ENCODE data around the gene ADCYAP1R1. TPM values are rescaled to one million over a fixed set of nuclear protein-coding genes. Genes with fewer than 3 reads are reported as not detected.
A peak's percentile ranks its signal among the peaks of the same experiment; 100 is the strongest.

The ADCYAP1R1 gene
- polyA plus RNA-seq, 3 donors = not detected

DNA sequence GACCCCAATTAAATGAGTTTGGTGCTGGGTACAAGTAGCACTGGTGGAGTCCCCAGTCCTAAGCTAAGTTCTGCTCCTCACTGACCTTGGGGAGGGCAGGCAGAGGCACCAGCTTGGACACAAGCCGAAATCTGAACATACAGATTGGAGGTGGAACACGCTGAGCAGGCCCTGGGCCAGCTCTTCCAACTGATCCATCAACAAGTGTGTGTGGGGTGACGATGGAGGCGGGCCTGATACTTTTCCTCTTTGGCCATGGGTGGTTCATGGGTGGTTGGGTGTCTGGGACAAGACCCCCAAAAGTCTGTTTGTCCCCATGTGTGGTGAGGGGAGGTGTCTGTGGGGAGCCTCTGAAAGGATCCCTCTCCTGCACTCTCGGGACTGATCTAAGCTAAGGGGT lies 1.9 kb downstream of the ADCYAP1R1 start:
- TF ChIP-seq CTCF (IDR thresholded peaks at IDR 0.05) = no peak
- H3K27me3 Mint-ChIP-seq (ENCODE audit: low read depth in 3 of 3) = peaks cover 49 to 67% (median 51%) of the 10 kb centered on the region in 3 donors

DNA sequence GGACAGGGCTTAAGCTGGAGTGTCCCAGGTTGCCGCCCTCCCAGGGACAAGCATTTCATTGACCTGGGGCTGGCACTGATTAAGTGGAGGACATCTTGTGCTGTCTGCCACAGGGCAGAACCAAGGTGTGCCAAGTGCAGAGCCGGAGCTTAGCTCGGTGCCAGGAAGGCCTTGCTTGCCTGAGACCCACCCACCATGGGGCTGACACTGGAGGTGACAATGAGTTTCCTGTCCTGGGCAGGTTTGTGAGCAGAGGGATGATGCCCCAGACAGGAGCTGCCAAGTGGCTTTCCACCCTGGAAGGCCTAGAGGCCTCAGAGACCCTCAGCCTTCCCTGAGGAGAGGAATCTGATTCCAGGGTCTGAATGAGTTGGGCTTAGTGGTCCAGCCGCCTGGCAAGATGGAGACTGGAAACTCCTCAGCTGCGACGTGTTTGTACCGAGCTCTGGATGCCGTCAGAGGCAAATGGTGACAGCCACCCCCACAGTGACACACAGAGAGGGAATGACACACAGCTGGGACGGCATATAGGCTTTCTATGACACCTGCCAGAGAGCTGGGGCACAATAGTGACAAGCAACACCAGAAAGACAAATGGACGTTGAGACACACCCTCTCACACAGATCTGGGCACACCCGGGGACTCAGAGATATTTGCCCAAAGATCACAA lies 2.6 kb downstream of the ADCYAP1R1 start:
- Mint-ChIP-seq H3K9me3 (peaks cover 0 to 7% (median 2%) of the 10 kb centered on the region in 7 donors), H3K36me3 (no peaks in the 10 kb centered on the region), H3K27ac (no peak overlapping the region), H3K4me3 (no peak overlapping the region), H3K4me1 (no peaks in the 10 kb centered on the region), H3K27me3 (ENCODE audit: low read depth in 3 of 3) (peaks cover 49 to 64% (median 49%) of the 10 kb centered on the region in 3 donors)
- Histone ChIP-seq H3K9ac (ENCODE audit: insufficient read depth, low read length, poor library complexity, severe bottlenecking) (no peak overlapping the region), H3K4me2 (replicated peaks; ENCODE audit: extremely low read depth, low read length, poor library complexity, severe bottlenecking) (no peak overlapping the region), H3K79me2 (ENCODE audit: insufficient read depth, low read length) (no peaks in the 10 kb centered on the region), H3K4me3 (replicated peaks in 1 of 3; ENCODE audit: low read depth in 2 of 3, low read length in 3 of 3) (no peak overlapping the region), H2AFZ (ENCODE audit: insufficient read depth, low read depth, low read length, poor library complexity, severe bottlenecking) (no peak overlapping the region), H4K20me1 (ENCODE audit: insufficient read depth, low read length) (no peaks in the 10 kb centered on the region), H3K27me3 (ENCODE audit: control insufficient read depth in 2 of 2, insufficient read depth in 2 of 2, low read length in 2 of 2) (peaks cover 20 to 44% of the 10 kb centered on the region in 2 donors), H3K4me1 (ENCODE audit: control insufficient read depth in 1 of 2, insufficient read depth in 2 of 2, low read length in 2 of 2) (no peaks in the 10 kb centered on the region), H3K9me3 (replicated peaks in 1 of 2; ENCODE audit: control insufficient read depth in 1 of 2, insufficient read depth in 1 of 2, low read length in 2 of 2) (no peaks in the 10 kb centered on the region), H3K27ac (ENCODE audit: low read depth in 1 of 2, low read length in 2 of 2) (no peak overlapping the region), H3K36me3 (replicated peaks in 1 of 2; ENCODE audit: control insufficient read depth in 1 of 2, insufficient read depth in 2 of 2, low read length in 2 of 2) (no peaks in the 10 kb centered on the region)
- DNase-seq = no peak
- WGBS (ENCODE audit: insufficient coverage) = 92% methylated on average over 9 of the region's 11 CpGs
- intact Hi-C loops (cut with micrococcal nuclease) = no loop called here
- no peak for TF ChIP-seq CTCF (IDR thresholded peaks at IDR 0.05)

More for the DNA sequence above, 1.9 kb downstream of the ADCYAP1R1 start:
- H3K9me3 Mint-ChIP-seq = peaks cover 0 to 7% (median 2%) of the 10 kb centered on the region in 7 donors
- no peak overlapping the region for H3K9ac ChIP-seq (ENCODE audit: insufficient read depth, low read length, poor library complexity, severe bottlenecking)
- H3K27ac Mint-ChIP-seq = no peak overlapping the region
- H3K4me2 ChIP-seq (replicated peaks; ENCODE audit: extremely low read depth, low read length, poor library complexity, severe bottlenecking) = no peak overlapping the region
- no peaks in the 10 kb centered on the region for H3K36me3 Mint-ChIP-seq
- no peaks in the 10 kb centered on the region for H3K4me1 Mint-ChIP-seq
- intact Hi-C loops (cut with micrococcal nuclease) = no loop called here
- H3K4me1 ChIP-seq (ENCODE audit: control insufficient read depth in 1 of 2, insufficient read depth in 2 of 2, low read length in 2 of 2) = no peaks in the 10 kb centered on the region
- no peaks in the 10 kb centered on the region for H3K9me3 ChIP-seq (replicated peaks in 1 of 2; ENCODE audit: control insufficient read depth in 1 of 2, insufficient read depth in 1 of 2, low read length in 2 of 2)
- peaks cover 20 to 46% of the 10 kb centered on the region in 2 donors for H3K27me3 ChIP-seq (ENCODE audit: control insufficient read depth in 2 of 2, insufficient read depth in 2 of 2, low read length in 2 of 2)
- WGBS (ENCODE audit: insufficient coverage) = 100% methylated on average over 5 of the region's 5 CpGs
- no peak overlapping the region for H2AFZ ChIP-seq (ENCODE audit: insufficient read depth, low read depth, low read length, poor library complexity, severe bottlenecking)
- H3K27ac ChIP-seq (ENCODE audit: low read depth in 1 of 2, low read length in 2 of 2) = no peak overlapping the region
- H3K79me2 ChIP-seq (ENCODE audit: insufficient read depth, low read length) = no peaks in the 10 kb centered on the region
- no peaks in the 10 kb centered on the region for H3K36me3 ChIP-seq (replicated peaks in 1 of 2; ENCODE audit: control insufficient read depth in 1 of 2, insufficient read depth in 2 of 2, low read length in 2 of 2)
- H3K4me3 ChIP-seq (replicated peaks in 1 of 3; ENCODE audit: low read depth in 2 of 3, low read length in 3 of 3) = no peak overlapping the region
- H3K4me3 Mint-ChIP-seq = peak overlapping the region in 1 of 2 donors; percentile 78
- DNase-seq = no peak
- no peaks in the 10 kb centered on the region for H4K20me1 ChIP-seq (ENCODE audit: insufficient read depth, low read length)
